NT2/D1 (cell line): ENCODE data around the gene CCDC74A.
"Not testable (repeated sequence)": the region's sequence is repeated elsewhere in the genome, so short reads cannot be mapped to it uniquely, and the experiment has no call there.

Experiments used
- DNase-seq: peaks from one replicate; pipeline ENCODE4 v3.0.0-alpha.2; 2011; ENCODE audit warnings: low read depth, low spot score
- H3K27me3 ChIP-seq: 2 replicates; pipeline ENCODE4 v1.6.0; 2011; ENCODE audit warnings: mild to moderate bottlenecking; ENCODE audit not compliant: insufficient read length, insufficient read depth
- H3K36me3 ChIP-seq: 2 replicates; pipeline ENCODE4 v1.6.1; 2011; ENCODE audit warnings: mild to moderate bottlenecking, low read length, mixed read lengths; ENCODE audit not compliant: insufficient read depth, insufficient read length
- H3K4me1 ChIP-seq: 2 replicates; pipeline ENCODE4 v1.5.1; 2011; ENCODE audit not compliant: insufficient read depth, insufficient read length
- H3K4me3 ChIP-seq: 2 replicates; pipeline ENCODE4 v1.5.1; 2011; ENCODE audit warnings: low read depth; ENCODE audit not compliant: insufficient read length
- H3K9ac ChIP-seq: 2 replicates; pipeline ENCODE4 v1.6.0; 2011; ENCODE audit warnings: low read depth; ENCODE audit not compliant: insufficient read length
- H3K9me3 ChIP-seq: 2 replicates; pipeline ENCODE4 v1.5.1; 2011; ENCODE audit warnings: mild to moderate bottlenecking, low read length; ENCODE audit not compliant: insufficient read depth
- SUZ12 ChIP-seq: IDR thresholded peaks from 2 replicates; pipeline ENCODE4 v1.6.1; 2011; ENCODE audit not compliant: insufficient read length, insufficient read depth; ENCODE audit errors: extremely low read depth
- YY1 ChIP-seq: IDR thresholded peaks from 2 replicates; pipeline ENCODE4 v1.6.1; 2011; ENCODE audit not compliant: insufficient read length, insufficient read depth
- ZNF274 ChIP-seq: IDR thresholded peaks from 2 replicates; pipeline ENCODE4 v1.6.1; 2011; ENCODE audit warnings: mild to moderate bottlenecking, low read depth, low read length

Gene CCDC74A

GRCh38 chr2:131552871-131553270 lies 25.2 kb downstream of the CCDC74A start:
- DNase-seq = no peak
- Histone ChIP-seq H3K27me3 (no peaks in the 10 kb centered on the region), H3K9me3 (0 out of 2 replicates have a peak, but pooled peaks cover 5% of the 10 kb centered on the region), H3K4me3 (no peak overlapping the region), H3K36me3 (no peaks in the 10 kb centered on the region), H3K4me1 (no peaks in the 10 kb centered on the region), H3K9ac (no peak overlapping the region)
- TF ChIP-seq SUZ12 (no peak), YY1 (no peak), ZNF274 (no peak)

GRCh38 chr2:131556998-131557397 lies 29.3 kb downstream of the CCDC74A start:
- no peaks in the 10 kb centered on the region for H3K9me3 ChIP-seq
- no peaks in the 10 kb centered on the region for H3K36me3 ChIP-seq
- no peaks in the 10 kb centered on the region for H3K4me1 ChIP-seq
- DNase-seq = no peak
- H3K27me3 ChIP-seq = no peaks in the 10 kb centered on the region
- no peak overlapping the region for H3K4me3 ChIP-seq
- H3K9ac ChIP-seq = no peak overlapping the region
- TF ChIP-seq ZNF274 (no peak), SUZ12 (no peak), YY1 (no peak)

- no peaks in the 10 kb centered on the region for H3K27me3 ChIP-seq
- no peaks in the 10 kb centered on the region for H3K9me3 ChIP-seq
- TF ChIP-seq YY1 (no peak), ZNF274 (no peak), SUZ12 (no peak)
- no peak overlapping the region for H3K4me3 ChIP-seq
- H3K36me3 ChIP-seq = no peaks in the 10 kb centered on the region
- H3K9ac ChIP-seq = no peak overlapping the region
- no peaks in the 10 kb centered on the region for H3K4me1 ChIP-seq
- no peak for DNase-seq
Observed at GRCh38 chr2:131557558-131558321, 30.1 kb downstream of the CCDC74A start.

DNA sequence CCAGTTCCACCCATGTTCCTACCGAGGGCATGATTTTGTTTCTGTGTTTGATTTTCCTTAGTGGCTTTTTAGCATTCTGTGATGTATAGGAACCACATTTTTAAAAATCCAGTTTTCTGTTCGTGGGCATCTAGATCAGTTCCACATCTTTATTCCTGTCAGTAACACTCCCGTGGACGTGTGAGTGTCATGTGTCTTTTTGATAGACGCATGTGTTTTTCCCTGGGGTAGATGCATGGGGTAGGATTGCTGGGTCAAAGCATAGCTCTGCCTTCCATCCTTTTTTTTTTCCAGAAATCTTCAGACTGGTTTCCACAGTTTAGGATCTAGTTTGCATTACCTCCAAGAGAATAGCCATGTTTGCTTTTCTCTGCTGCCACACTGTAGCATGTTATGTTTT lies 38.7 kb downstream of the CCDC74A start:
- Histone ChIP-seq H3K27me3 (no peaks in the 10 kb centered on the region), H3K9me3 (no peaks in the 10 kb centered on the region)

DNA sequence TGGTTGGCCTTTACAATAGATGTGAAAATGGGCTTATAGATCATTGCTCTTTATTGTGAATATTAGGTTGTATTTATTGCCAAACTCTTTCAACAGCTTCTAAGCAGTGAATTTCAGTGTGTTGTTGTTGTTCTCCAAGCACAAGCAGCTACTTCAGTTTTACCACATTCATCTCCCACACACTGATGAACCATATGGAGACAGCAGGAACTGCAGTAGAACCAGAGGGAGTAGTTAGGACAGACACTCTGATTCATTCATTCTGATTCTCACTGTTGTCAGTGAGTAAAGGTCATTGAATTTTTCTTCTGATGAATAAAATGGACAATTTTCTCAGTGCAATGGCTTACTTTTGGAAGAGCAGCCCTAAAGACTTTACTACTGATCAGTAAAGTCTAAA lies 40.2 kb downstream of the CCDC74A start:
- H3K27me3 ChIP-seq = no peaks in the 10 kb centered on the region
- H3K9me3 ChIP-seq = no peaks in the 10 kb centered on the region
- H3K36me3 ChIP-seq = no peaks in the 10 kb centered on the region
- no peak for DNase-seq
- H3K4me3 ChIP-seq = no peak overlapping the region
- TF ChIP-seq ZNF274 = no peak
- no peak for TF ChIP-seq YY1
- no peak for TF ChIP-seq SUZ12
- H3K9ac ChIP-seq = no peak overlapping the region
- H3K4me1 ChIP-seq = no peaks in the 10 kb centered on the region

More for the DNA sequence above, 38.7 kb downstream of the CCDC74A start:
- no peak for TF ChIP-seq ZNF274
- TF ChIP-seq YY1 = no peak
- TF ChIP-seq SUZ12 = no peak
- H3K36me3 ChIP-seq = no peaks in the 10 kb centered on the region
- H3K4me3 ChIP-seq = no peak overlapping the region
- no peak overlapping the region for H3K9ac ChIP-seq
- no peak for DNase-seq
- no peaks in the 10 kb centered on the region for H3K4me1 ChIP-seq

DNA sequence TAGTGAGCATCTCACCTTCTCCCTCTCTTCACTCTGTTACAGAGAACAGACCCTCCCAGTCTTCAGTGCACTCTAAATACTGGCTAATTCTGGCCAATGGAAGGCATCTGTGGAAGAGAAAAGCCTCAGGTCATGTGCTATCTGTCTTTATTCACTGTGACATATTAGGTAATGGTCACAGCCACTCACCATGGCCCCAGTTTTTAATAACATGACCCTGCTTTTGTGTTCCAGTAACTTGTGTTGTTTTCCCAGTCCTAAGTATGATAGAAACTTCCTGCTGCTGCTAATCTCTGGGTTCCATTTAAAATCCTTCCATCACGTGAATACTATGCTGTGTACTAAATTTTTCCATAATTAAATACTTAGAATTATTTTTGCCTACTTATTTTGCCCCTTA lies 40.7 kb downstream of the CCDC74A start:
- not testable (repeated sequence) for DNase-seq

DNA sequence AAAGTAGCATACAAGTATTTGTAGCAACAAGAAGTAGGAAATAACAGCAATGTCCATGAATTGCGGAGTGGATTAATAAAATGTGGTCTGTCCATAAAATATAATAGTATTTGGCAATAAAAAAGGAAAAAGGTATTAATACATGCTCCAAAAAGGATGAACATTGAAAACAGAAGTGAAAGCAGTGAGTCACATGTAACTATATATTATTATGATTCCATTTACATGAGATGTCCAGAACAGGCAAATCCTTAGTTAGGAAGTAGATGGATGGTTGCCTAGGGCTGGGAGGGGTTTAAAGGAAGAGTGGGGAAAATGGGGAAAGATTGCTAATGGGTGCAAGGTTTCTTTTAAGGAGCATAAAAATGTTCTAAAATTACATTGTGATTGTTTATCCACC lies 44.5 kb downstream of the CCDC74A start:
- no peak overlapping the region for H3K4me3 ChIP-seq
- TF ChIP-seq ZNF274 = no peak
- TF ChIP-seq SUZ12 = no peak
- no peak for TF ChIP-seq YY1
- H3K4me1 ChIP-seq = no peaks in the 10 kb centered on the region
- no peaks in the 10 kb centered on the region for H3K27me3 ChIP-seq
- no peaks in the 10 kb centered on the region for H3K9me3 ChIP-seq
- H3K36me3 ChIP-seq = no peaks in the 10 kb centered on the region
- H3K9ac ChIP-seq = no peak overlapping the region
- DNase-seq = no peak

More for the DNA sequence above, 40.7 kb downstream of the CCDC74A start:
- not testable (repeated sequence) for H3K9me3 ChIP-seq, H3K9ac ChIP-seq, H3K4me3 ChIP-seq, H3K27me3 ChIP-seq, H3K4me1 ChIP-seq, H3K36me3 ChIP-seq

- TF ChIP-seq SUZ12 (no peak), ZNF274 (no peak), YY1 (no peak)
- no peaks in the 10 kb centered on the region for H3K27me3 ChIP-seq
- H3K36me3 ChIP-seq = no peaks in the 10 kb centered on the region
- H3K9ac ChIP-seq = no peak overlapping the region
- no peak overlapping the region for H3K4me3 ChIP-seq
- H3K4me1 ChIP-seq = no peaks in the 10 kb centered on the region
- no peak for DNase-seq
- H3K9me3 ChIP-seq = no peaks in the 10 kb centered on the region
Observed at GRCh38 chr2:131577812-131578211, 50.1 kb downstream of the CCDC74A start.
